ENCODE measurements around the gene PATJ.

PATJ gene

DNA sequence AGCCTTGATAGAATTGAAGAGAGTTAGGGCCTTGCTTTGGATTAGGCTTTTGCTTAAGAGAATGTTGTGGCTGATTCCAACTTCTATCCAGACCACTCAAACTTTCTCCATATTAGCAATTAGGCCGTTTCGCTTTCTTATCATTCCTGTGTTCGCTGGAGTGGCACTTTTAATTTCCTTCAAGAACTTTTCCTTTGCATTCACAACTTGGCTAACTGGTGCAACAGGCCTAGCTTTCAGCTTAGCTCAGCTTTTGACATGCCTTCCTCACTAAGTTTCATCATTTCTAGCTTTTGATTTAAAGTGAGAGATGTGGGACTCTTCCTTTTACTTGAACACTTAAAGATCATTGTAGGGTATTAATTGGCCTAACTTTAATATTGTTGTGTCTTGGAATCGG, 268.7 kb downstream of the PATJ start:
- no peak for DNase-seq

DNA sequence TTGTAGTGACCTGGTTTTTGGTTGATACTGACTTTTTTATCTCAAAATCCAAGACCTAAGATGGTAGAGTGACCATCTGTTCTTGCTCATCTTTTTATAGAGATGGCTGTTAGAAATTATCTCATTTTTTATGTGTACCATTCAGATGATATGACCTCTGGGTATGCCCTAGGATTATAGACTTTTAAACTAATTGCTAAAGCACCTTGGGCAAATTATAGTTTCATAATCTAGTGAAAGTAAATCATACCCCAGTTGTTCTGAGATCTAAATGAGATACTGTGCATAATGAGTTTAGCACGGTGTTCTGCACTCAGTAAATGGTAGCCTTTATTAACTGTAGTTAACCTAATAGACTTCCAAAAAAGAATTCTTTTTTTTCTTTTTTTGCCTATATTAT, 269.8 kb downstream of the PATJ start:
- DNase-seq: no peak

DNA sequence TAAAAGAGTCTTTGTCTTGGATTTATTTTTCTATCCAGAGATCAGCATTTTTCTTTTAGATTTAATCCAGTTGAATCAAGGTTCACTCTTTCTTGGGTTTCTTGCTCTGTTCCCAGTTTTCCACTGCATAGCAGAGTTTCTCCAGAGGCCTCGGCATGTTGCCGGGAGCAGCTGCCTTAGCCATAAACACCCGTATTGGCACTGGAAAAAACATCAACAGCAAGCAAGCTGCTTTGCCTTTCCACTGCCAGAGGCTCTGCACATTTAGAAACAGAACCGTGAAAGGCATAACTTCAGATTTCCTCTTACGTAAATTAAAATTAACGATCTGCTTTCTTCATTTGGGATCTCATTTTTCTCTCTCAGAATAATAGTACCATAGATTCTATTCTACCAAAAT, 270.6 kb downstream of the PATJ start:
- no peak for DNase-seq

DNA sequence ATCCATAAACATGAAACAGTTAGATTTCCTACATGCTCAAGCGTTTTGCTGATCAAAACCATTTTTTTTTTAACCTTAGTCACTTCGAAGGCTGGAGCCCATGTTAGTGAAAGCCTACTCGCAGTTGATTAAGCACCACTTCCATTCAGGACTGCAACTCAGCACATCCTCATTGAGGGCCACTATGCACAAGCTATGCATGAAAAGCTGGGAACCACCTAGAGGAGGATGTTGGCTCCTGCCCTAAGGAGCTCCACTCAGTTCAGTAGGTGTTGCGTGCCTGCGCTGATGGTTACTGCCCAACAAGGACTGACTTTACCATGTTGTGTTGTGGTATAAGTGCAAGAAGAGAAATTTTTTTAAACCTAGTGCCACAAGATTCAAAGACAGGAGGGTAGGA, 271.0 kb downstream of the PATJ start:
- DNase-seq: no peak

DNA sequence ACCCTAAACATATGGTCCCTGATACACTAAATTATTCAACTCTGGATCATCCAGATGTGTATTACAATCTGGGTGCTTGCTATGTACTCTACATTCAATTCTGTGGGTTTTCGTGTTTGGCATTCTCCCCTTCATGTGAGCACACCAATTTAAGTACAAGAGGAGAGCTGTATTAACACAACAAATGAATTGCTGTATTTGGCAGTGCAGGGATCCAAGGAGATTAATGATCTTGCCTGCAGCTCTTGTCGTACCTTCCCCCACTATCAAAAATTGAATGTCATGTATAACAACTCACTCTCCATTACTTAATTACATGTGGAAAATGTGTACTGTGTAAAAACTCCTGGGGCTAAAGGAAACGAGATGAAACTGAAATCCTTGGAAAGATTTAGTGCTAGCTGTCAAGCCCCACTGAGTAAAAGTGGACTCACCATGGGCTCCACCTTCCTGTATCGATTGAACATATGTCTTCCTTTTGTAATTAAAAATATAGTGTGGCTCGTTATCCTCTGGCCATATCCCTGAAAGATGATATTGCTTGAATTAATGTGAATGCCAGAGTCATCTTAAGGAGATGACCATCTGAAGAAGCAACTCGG, 280.2 kb downstream of the PATJ start:
- no peak for DNase-seq

DNA sequence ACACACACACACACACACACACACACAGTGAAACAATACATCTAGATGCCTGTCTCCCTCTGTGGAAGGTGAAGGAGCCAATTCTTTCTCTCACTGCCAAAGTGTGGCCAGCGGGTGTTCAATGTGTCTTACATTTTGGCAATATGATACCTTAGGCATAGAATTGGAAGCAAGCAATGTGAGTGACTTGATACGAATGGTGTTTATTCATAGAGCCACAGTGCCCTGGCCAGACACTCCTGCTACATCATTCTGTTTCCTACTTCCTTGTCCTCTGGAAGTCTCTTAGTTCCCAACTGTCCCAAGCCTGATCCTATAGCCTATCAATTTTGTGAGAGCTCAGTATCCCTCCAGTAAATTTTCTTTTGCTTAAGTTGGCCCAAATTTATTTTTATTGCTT, 282.4 kb downstream of the PATJ start:
- DNase-seq: no peak

DNA sequence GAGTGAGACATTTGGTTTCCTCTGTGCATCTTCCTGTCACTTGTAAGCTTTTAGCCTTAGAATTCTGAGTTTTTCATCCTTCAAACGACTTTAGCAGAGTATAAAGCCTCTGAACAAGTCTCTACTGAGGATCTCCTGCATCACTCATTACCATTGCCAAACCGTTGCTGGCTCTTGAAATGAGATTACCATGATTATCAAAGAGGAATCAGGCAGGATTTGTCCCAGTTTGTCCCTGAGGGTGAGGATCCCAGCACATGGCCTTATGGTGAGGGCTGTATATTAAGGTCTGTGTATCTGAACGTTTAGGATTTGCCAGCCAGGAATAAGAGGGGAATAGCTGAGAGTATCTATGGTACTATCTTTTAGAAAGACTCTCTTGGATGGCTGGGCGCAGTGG, 282.9 kb downstream of the PATJ start:
- no peak for DNase-seq

DNA sequence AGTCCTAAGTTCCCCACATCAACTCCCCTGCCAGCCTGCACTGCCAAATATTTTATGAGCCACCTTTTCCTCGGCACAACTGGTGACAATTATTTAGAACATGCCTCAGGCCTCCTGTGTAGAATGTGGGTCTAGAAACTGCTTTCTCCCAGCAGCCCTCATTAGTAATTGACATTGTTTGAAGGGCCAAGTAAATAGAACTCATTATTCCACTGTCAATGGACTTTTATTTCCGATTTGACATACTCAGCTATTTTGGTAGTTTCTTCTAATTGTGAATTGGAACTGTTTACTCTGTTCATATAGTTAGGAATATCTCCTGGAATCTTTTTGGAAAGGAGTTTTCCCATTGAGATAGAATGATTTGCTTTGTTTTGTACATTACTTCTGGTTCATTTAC, 283.6 kb downstream of the PATJ start:
- no peak for DNase-seq

DNA sequence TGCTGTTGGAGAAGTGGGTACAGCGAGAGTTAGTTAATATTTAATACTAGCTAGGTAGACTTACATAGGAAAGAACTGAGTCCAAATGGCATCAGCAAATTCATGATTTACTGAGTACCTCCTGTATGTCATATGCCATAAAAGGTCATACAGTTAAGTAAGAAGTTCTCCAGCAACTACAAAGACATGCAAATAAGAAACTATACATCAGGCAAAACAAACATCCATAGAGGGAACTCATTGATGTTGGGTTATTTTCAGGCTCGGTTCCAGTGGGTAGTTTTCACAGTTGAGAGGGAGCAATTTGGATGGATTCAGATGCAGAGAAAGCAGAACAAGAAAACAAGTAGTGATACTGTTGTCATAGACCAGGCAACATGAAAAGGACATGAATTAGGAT, 287.4 kb downstream of the PATJ start:
- DNase-seq: no peak

DNA sequence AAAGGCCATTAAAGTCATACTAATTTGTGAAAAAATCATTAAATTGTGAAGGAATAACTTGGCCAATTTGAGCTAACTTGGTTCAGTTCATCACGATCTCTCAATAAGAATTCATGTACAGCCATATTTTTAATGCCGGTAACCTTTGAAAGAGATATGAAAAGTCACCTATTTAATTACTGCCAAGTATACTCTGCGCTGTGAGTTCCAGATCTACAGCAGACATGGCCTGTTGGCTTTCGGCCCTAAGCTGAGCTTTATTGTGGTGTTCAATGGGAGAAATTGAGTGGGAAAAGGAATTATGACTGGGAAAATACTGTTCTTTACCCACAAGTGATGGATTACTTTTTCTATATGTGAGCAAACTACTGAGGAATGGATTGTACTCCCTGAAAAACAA, 292.5 kb downstream of the PATJ start:
- DNase-seq: no peak

DNA sequence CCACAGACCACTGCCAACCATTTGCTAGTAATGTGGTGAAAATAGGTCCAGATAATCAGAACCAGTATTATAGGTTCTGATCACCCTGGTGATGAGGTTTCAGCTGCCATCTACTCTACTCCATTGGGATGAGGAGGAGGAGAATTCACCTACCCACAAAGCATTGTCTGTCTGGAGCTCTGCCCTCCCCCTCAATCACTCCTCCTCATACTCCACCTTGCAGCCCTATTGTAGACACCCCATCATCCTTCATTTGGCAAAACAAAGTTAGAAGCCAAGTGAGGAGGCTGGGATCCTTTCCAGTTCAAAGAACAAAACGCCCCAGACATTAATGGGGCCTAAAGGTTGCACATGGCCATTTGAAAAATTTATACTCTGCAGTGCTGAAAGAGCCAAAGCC, 295.0 kb downstream of the PATJ start:
- DNase-seq: no peak

DNA sequence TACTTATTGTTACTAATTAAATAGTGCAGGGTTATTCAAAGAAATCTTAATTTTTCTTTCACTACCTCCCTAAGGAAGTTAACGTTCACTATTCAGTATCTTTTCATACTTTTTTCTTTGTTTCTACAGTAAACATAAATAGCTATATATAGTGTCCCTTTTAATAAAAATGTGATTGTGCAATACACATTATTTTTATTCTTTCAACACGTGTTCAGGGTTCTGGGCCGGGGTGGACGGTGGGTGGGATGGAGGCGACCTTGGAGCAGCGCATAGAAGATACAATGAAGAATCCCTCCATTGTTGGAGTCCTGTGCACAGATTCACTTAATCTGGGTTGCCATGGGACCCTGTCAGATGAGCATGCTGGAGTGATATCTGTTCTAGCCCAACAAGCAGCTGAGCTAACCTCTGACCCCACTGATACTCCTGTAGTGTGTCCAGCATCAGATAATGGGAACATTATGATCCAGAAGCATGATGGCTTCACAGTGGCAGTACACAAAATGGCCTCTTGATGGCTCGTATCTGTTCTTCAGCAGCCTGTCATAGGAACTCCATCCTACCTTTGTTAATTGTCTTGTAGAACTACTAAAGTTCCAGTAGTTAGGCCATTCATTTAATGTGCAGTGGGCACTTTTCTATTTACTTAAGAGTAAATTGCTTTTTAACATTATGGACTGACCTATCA, 296.5 kb downstream of the PATJ start:
- no peak for DNase-seq

DNA sequence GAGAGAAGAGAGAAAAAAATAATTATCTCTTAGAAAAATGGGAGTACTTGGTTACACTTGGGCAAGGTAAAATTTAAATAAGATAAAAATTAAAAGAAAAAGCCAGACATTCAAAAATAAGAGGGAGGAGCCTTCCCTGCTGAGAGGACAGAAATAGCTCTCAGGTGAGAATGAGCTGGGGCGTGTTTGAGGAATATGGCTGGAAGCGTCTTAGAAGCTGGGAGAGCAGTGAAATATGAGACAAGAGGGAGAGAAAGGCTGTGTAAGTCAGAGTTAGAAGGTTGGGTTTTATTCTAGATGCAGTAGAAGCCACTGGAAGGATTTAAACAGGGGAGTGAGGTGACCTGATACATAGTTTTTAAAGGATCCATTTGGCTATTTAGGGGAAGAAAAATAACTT, 298.2 kb downstream of the PATJ start:
- DNase-seq: no peak

DNA sequence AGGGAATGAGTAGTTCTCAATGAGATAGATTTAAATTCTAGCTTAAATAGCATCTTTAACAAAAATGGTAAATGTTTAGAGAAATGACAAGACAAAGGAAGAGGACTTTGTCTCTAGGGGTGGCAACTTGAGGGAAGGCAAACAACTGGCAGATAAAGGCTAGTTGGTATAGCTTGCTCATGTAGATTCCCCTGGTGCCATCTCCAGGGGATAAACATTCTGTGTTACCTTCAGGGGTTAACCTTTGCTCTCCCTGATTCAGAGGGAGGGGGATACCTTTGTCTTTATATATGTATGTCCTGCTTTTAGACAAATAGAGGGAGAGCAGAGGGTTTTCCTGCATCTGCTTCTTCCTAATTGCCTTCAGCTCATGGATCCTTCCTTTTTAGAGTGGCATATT, 298.7 kb downstream of the PATJ start:
- no peak for DNase-seq

DNA sequence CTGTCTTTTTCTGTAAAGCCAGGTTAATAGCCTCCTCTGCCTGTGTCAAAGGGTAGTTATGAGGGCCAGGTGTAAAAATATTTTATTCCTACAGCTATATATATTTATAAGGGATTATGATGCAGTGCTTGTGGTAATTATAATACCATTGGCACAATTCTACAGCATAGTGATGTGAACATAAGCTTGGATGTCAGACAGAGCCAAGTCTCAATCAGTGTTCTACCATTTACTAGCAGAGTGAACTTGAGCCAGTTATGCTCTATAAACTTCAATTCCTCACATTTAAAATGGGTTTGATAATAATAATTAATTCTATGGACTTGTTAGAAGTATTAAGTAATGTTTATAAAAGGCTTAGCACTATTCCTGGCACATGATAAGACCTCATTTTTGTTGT, 300.9 kb downstream of the PATJ start:
- no peak for DNase-seq

DNA sequence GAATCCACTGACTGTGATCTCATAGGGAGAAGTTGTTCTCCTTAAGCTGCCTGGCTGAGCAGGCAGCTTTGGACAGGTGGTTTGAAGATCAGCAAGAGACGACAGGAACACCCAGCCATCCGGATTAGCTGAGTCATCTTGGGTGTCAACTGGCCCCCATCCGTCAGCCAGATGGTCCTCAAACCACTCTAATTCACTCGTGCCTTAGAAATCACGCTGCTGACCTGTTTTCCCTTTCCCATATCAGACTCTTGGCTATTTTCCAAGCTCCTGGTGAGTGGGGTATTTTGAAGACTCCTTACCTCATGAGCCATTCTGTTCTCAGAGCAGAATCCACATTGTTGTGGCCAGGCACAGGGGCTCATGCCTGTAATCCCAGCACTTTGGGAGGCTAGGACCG, 303.3 kb downstream of the PATJ start:
- DNase-seq: no peak

DNA sequence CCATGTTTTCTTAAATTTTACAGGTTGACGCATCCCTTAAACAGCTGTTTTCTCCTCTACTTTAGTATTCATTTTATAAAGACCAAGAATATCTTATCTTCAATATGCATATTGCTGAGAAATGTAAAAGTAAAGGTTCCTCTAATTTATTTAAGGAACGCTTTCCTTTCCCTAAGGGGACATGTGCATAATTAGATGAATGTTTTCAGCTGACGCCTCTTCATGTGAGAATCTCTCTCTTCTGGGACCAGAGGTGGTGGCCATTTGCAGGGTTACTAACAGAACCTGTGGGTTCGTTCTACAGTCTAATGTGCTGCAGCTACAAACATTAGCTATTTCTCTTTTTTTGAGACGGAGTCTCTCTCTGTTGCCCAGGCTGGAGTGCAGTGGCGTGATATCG, 304.6 kb downstream of the PATJ start:
- DNase-seq: no peak

DNA sequence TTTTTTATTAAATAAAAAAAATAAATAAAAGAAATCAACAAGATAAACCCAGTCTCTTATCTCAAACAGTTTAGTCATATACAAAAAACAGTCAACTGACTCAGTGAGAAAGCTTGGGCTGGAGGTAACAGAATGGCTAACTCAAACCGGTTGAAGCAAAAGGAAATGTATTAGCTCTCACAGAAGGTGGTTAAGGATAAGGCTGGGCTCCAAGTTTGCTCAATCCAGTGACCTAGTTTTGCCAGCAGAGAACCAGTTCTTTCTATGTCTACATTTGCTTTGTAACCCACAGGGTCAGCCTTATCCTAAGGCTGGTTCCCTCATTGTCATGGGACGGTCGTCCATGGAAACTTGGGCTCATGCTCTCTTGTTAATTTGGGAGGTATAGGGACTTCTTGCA, 307.9 kb downstream of the PATJ start:
- no peak for DNase-seq

DNA sequence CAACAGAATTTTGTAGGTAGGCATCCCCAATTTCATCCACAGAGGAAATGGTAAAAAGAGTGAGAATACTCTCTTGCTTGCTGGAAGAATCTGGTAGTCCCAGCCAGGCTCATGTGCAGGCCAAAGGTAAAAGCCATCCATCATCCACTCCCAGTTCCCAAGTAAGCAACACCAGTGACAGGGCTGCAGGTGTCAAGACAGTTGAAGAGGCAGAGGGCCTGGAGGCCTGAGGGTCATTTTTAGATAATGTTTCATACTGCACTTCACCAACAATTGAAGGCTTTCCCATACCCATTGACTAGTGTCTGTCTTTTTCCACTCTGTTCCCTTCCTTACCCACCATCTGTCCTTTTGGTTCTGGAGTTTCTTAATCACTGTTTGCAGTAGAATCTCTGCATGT, 310.7 kb downstream of the PATJ start:
- DNase-seq: no peak

DNA sequence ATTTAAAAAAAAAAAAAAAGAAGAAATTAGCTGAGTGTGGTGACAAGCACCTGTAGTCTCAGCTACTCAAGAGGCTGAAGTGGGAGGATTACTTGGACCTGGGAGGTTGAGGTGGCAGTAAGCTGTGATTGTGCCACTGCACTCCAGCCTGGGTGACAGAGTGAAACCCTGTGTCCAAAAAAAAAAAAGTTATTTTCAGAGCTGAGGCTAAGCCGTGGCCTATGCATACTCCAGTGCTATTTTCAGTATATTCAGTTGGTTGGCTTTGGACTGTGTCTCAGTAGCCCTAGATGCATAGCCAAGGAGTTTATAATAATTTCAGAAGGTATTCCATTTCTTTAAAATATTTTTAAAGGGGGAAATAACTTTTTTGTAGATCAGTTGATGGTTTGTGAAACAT, 311.9 kb downstream of the PATJ start:
- no peak for DNase-seq

DNA sequence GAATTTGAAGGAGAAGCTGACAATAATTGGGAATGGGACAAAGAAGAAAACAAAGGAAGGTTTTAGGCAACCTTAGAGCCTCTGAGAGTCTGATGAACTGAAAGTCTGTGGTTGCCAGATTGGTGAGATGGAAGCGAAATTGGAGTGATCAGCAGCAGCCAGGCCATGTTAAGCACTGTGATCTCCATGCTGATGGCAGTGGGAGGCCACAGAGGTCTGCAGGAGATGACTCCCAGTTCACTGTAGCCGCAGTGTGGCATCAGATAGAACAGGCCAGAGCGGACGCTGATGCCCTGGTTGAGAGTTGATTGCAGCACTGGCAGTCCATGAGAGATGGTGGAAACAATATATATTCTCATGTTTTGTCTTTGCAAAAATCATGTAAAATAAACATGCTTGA, 314.9 kb downstream of the PATJ start:
- DNase-seq: no peak

DNA sequence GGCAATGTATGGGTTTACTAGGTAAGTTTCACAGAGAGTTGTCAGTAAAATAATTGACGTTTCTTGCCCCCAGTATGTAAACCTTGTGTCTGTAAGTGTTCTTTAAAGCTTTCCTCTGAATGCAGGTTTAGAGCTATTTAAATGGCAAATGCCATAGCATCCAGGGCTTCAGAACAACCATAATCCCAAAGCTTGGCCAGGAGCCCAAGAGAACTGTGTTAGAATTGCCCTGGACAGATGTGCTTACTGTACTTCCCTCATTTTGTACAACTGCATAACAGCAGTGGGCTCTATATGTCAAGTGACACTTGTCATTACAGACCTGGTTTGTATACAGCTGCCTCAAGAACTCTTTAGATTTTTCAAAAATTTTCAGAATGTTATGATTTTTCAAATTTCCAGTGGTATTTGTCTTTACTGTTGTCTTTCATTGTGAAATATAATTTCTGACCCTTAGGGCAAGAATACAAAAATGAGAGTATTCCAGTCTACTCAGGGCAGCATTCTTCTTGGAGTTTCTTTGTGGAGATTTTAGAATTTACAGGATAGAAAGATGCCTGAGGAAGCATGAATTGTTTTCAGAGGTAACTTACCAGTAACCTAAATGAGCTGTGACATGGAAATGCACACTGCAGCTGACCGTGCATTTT, 315.5 kb downstream of the PATJ start:
- DNase-seq: no peak

DNA sequence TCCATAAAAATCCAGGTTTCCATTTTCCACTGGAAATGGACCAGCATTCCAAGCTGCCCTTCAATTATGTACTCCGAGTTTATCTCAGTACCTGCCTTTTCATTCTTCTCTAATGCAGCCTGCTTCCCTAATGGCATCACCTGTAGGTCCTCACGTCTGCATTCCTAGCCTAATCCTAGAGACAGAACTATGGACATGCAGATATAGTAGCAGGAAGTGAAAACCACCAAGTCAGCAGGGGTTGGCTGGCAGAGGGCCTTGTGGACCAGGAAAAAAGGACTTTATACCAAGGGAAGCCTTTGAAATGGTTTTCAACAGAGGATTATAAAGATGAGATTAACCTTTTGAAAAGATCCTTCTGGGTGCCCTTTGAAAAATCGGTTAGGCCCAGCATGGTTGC, 316.7 kb downstream of the PATJ start:
- no peak for DNase-seq

DNA sequence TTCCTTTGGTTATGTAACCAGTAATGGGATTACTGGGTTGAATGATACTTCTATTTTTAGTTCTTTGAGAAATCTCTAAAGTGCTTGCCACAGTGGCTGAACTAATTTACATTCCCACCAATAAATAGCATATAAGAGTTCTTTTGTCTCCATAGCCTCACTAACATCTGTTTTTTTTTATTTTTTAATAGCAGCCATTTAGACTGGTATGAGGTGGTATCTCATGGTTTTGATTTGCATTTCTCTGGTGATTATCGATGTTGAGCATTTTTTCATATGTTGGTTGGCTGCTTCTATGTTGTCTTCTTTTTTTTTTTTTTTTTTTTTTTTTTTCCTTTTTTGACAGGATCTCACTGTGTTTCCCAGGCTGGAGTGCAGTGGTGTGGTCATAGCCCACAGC, 319.8 kb downstream of the PATJ start:
- no peak for DNase-seq

DNA sequence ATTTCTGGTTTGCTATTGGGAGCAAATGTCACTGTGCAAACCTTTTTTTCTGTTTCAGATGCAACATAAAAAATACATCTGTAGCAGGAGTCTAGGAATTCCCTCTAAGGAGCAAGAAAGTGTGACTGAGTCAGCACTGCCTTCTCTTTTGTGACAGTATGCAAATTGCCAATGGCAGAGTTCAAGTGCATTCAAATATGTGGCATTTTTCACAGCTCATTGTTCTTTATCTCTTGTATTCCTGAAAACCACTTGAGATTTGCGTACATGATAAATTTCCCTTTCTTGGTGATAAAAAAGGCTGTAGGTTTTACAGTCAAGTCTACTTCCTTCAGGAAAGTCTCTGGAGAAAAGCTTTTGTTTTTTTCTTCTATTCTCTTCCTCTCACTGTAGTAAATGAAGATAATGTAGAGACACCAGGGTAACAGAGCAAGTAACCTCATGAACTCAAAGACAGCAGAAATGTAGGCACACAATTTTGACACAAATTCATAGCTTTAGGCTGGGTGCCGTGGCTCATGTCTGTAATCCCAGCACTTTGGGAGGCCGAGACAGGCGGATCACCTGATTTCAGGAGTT, 322.6 kb downstream of the PATJ start:
- no peak for DNase-seq
